Spleen (tissue), 11 donors: Measurements from ENCODE around the gene AMBRA1. TPM values are rescaled to one million over a fixed set of nuclear protein-coding genes. Genes with fewer than 3 reads are reported as not detected.

ENCODE experiments used
- DNase-seq: peaks from one replicate; pipeline ENCODE4 v3.0.0-alpha.2; 2020
- H3K27ac ChIP-seq, 8 donors: fragments of 200-600 bp; sonication (generic) in 7 of 8; 1 replicate in 4 of 8; 2 replicates in 4 of 8; pipeline versions ENCODE4 v1.5.0 to v1.8.0; 2016 to 2021; ENCODE audit warnings: inconsistent platforms in 4 of 8, mild to moderate bottlenecking in 4 of 8, moderate library complexity in 1 of 8
- H3K27me3 ChIP-seq, 7 donors: fragments of 200-600 bp; sonication (generic) in 6 of 7; replicated peaks in 1 of 7; 1 replicate in 4 of 7; 2 replicates in 3 of 7; pipeline versions ENCODE4 v1.5.0 to v1.8.0; 2016 to 2021; ENCODE audit warnings: inconsistent platforms in 3 of 7, mild to moderate bottlenecking in 1 of 7
- H3K36me3 ChIP-seq, 6 donors: fragments of 200-600 bp; sonication (generic) in 5 of 6; 1 replicate in 4 of 6; 2 replicates in 2 of 6; pipeline versions ENCODE4 v1.5.0 to v1.8.0; 2016 to 2021; ENCODE audit warnings: inconsistent platforms in 2 of 6
- H3K4me1 ChIP-seq, 6 donors: fragments of 200-600 bp; sonication (generic) in 5 of 6; 1 replicate in 3 of 6; 2 replicates in 3 of 6; pipeline versions ENCODE4 v1.5.0 to v1.8.0; 2016 to 2021; ENCODE audit warnings: inconsistent platforms in 3 of 6
- H3K4me3 ChIP-seq, 8 donors: fragments of 200-600 bp; sonication (generic) in 7 of 8; 1 replicate in 4 of 8; 2 replicates in 4 of 8; pipeline versions ENCODE4 v1.5.0 to v1.8.0; 2016 to 2021; ENCODE audit warnings: inconsistent platforms in 4 of 8, mild to moderate bottlenecking in 4 of 8, moderate library complexity in 2 of 8
- H3K9me3 ChIP-seq, 8 donors: fragments of 200-600 bp; sonication (generic) in 7 of 8; 1 replicate in 4 of 8; 2 replicates in 4 of 8; pipeline versions ENCODE4 v1.5.0 to v1.8.0; 2016 to 2021; ENCODE audit warnings: inconsistent platforms in 4 of 8
- CTCF ChIP-seq, 11 experiments: fragments of 200-600 bp in 7 of 11; fragments of 450-650 bp in 4 of 11; sonication (generic) in 4 of 11; IDR thresholded peaks in 8 of 11; conservative IDR thresholded peaks in 3 of 11; 1 replicate in 7 of 11; 2 replicates in 4 of 11; pipeline versions ENCODE4 v1.4.0 to v1.8.0; 2016 to 2021; ENCODE audit warnings: antibody characterized with exemption in 11 of 11, inconsistent platforms in 4 of 11, mild to moderate bottlenecking in 1 of 11
- POLR2A ChIP-seq, 3 donors: fragments of 450-650 bp; IDR thresholded peaks; one replicate each; pipeline ENCODE4 v1.5.1; 2017; ENCODE audit warnings: antibody characterized with exemption in 3 of 3, mild to moderate bottlenecking in 1 of 3
- POLR2AphosphoS5 ChIP-seq, 3 donors: sonication (generic); formaldehyde crosslinking; IDR thresholded peaks; one replicate each; pipeline ENCODE4 v1.5.1; 2017; ENCODE audit warnings: antibody characterized with exemption in 3 of 3
- WGBS, 5 donors: extraction: QIAGEN DNeasy Blood & Tissue Kit in 3 of 5; methylation state at CpG; one replicate each; pipeline versions ENCODE4 v1.1.5 to v1.1.7; 2013 to 2018; 5-methylcytosine and 5-hydroxymethylcytosine counted together
- intact Hi-C: fragments of 100-400 bp; cut with DNase I; formaldehyde crosslinking; loops from one replicate; pipeline ENCODE4 v1.15.0; 2023; ENCODE audit warnings: low total_unique reads
- polyA plus RNA-seq, 3 donors: library from polyadenylated mRNA; stranded (reverse); fragments of 200-250 nt; gene quantifications; one replicate each; pipeline ENCODE4 v1.2.1, GENCODE V29; 2013
- total RNA-seq, 7 donors: library from RNA; depleted of rRNA in 3 of 7; stranded (reverse); fragments of >200 nt in 3 of 7; fragmentation: NEBNext Ultra II Directional in 4 of 7; extraction: Animal tissue kit (Norgen Biotek cat#: 25700) in 4 of 7; gene quantifications; one replicate each; pipeline versions ENCODE4 v1.1.0 to v1.2.1, GENCODE V29; 2016 to 2021
- donor health status: healthy with polysubstance abuse.
- donor health status: DM: no; HTN: no; CAD: no; lungs with moderate emphysema.
- donor health status: DM: no; HTN: no; CAD: no.
- donor health status: Bipolar disorder and iron deficiency.
- donor health status: healthy.
- donor health status: DM: no; HTN: no; CAD: no.
- donor health status: DM: yes; HTN: yes; CAD: no.

AMBRA1 gene
- total and polyA plus RNA-seq, 10 donors: 3.6 to 54.6 (median 37.7) TPM

GRCh38 chr11:46607516-46607915 lies 13.7 kb upstream of the AMBRA1 start:
- 78 to 100% (median 88%) methylated on average over 1 of the region's 1 CpG for WGBS, 5 donors
- H3K27ac ChIP-seq: no peak overlapping the region
- intact Hi-C loops: no loop called here

GRCh38 chr11:46604796-46605195 lies 11.0 kb upstream of the AMBRA1 start:
- no peak overlapping the region for H3K27ac ChIP-seq
- H3K4me1 ChIP-seq: no peaks in the 10 kb centered on the region
- DNase-seq: no peak
- H3K27me3 ChIP-seq: no peaks in the 10 kb centered on the region
- peaks cover 0 to 26% (median 0%) of the 10 kb centered on the region in 6 donors for H3K36me3 ChIP-seq
- intact Hi-C loops: no loop called here
- peaks cover 0 to 5% (median 0%) of the 10 kb centered on the region in 8 donors for H3K9me3 ChIP-seq
- WGBS, 5 donors: 84 to 100% (median 91%) methylated on average over 1 of the region's 1 CpG
- TF ChIP-seq POLR2AphosphoS5 (IDR thresholded peaks at IDR 0.05): no peak
- H3K4me3 ChIP-seq: no peak overlapping the region

More at GRCh38 chr11:46607516-46607915, 13.7 kb upstream of the AMBRA1 start:
- TF ChIP-seq POLR2AphosphoS5 (IDR thresholded peaks at IDR 0.05): no peak
- TF ChIP-seq CTCF (IDR thresholded peaks at IDR 0.05 in 8 of 11, conservative IDR thresholded peaks at IDR 0.05 in 3 of 11): no peak
- no peak for TF ChIP-seq POLR2A (IDR thresholded peaks at IDR 0.05)
- Histone ChIP-seq H3K27me3 (no peaks in the 10 kb centered on the region), H3K4me1 (peaks cover 0 to 6% (median 0%) of the 10 kb centered on the region in 6 donors), H3K36me3 (peaks cover 0 to 18% (median 0%) of the 10 kb centered on the region in 6 donors), H3K4me3 (no peak overlapping the region), H3K9me3 (peaks cover 0 to 5% (median 0%) of the 10 kb centered on the region in 8 donors)
- DNase-seq: no peak

GRCh38 chr11:46603704-46604308 lies 10.0 kb upstream of the AMBRA1 start:
- Histone ChIP-seq H3K4me3 (no peak overlapping the region), H3K36me3 (peaks cover 0 to 22% (median 0%) of the 10 kb centered on the region in 6 donors), H3K4me1 (no peaks in the 10 kb centered on the region), H3K27ac (no peak overlapping the region), H3K9me3 (peaks cover 0 to 5% (median 0%) of the 10 kb centered on the region in 8 donors), H3K27me3 (no peaks in the 10 kb centered on the region)
- WGBS, 5 donors: 83 to 85% (median 84%) methylated on average over 15 of the region's 15 CpGs
- TF ChIP-seq POLR2AphosphoS5 (IDR thresholded peaks at IDR 0.05) (no peak), POLR2A (IDR thresholded peaks at IDR 0.05) (no peak), CTCF (IDR thresholded peaks at IDR 0.05 in 8 of 11, conservative IDR thresholded peaks at IDR 0.05 in 3 of 11) (no peak)
- intact Hi-C loops: no loop called here
- no peak for DNase-seq

- 82 to 91% (median 85%) methylated on average over 1 of the region's 1 CpG for WGBS, 5 donors
- peaks cover 0 to 22% (median 0%) of the 10 kb centered on the region in 6 donors for H3K36me3 ChIP-seq
- peaks cover 0 to 5% (median 0%) of the 10 kb centered on the region in 8 donors for H3K9me3 ChIP-seq
- no peak for DNase-seq
- TF ChIP-seq POLR2AphosphoS5 (IDR thresholded peaks at IDR 0.05): no peak
- no peak for TF ChIP-seq CTCF (IDR thresholded peaks at IDR 0.05 in 8 of 11, conservative IDR thresholded peaks at IDR 0.05 in 3 of 11)
- no peak for TF ChIP-seq POLR2A (IDR thresholded peaks at IDR 0.05)
- H3K27ac ChIP-seq: no peak overlapping the region
- intact Hi-C loops: no loop called here
- H3K4me1 ChIP-seq: no peaks in the 10 kb centered on the region
- no peaks in the 10 kb centered on the region for H3K27me3 ChIP-seq
- H3K4me3 ChIP-seq: no peak overlapping the region
Observed at GRCh38 chr11:46601129-46601528, 7.3 kb upstream of the AMBRA1 start.
